Activated T-cell treated with anti-CD3 and anti-CD28 coated beads, Interleukin-2, amount 50 U/mL, for 72 hours (primary cell): ENCODE results near the gene MREG. TPM values are rescaled to one million over a fixed set of nuclear protein-coding genes. Genes with fewer than 3 reads are reported as not detected.
"Not testable (repeated sequence)": the region's sequence is repeated elsewhere in the genome, so short reads cannot be mapped to it uniquely, and the experiment has no call there.

Source experiments
- ATAC-seq, 2 donors: fragments of 150-1000 bp; cut with Tn5 transposase; replicated peaks in 1 of 2; 2 replicates each; pipeline ENCODE4 v1.10.0; 2021; ENCODE audit warnings: moderate library complexity in 2 of 2, mild to moderate bottlenecking in 1 of 2
- DNase-seq, 2 donors: peaks; one replicate each; pipeline ENCODE4 v3.0.0; 2021 to 2022; ENCODE audit warnings: mixed read lengths in 1 of 2
- H3K27ac Mint-ChIP-seq: one replicate; pipeline ENCODE4 v1.8.0; 2022; ENCODE audit warnings: mild to moderate bottlenecking, moderate library complexity, mixed read lengths
- H3K27me3 Mint-ChIP-seq: one replicate; pipeline ENCODE4 v1.8.0; 2022; ENCODE audit warnings: low read depth, mixed read lengths
- H3K36me3 Mint-ChIP-seq, 2 donors: one replicate each; pipeline ENCODE4 v1.8.0; 2022; ENCODE audit warnings: mixed read lengths in 2 of 2, mild to moderate bottlenecking in 1 of 2; ENCODE audit not compliant: insufficient read depth in 2 of 2
- H3K4me1 Mint-ChIP-seq: one replicate; pipeline ENCODE4 v1.8.0; 2022; ENCODE audit warnings: low read depth, mixed read lengths
- H3K4me3 Mint-ChIP-seq, 2 donors: one replicate each; pipeline ENCODE4 v1.8.0; 2022; ENCODE audit warnings: mild to moderate bottlenecking in 2 of 2, mixed read lengths in 2 of 2, moderate library complexity in 2 of 2
- H3K9me3 Mint-ChIP-seq, 2 donors: one replicate each; pipeline ENCODE4 v1.8.0; 2022; ENCODE audit warnings: mixed read lengths in 2 of 2
- total RNA-seq, 2 donors: library from RNA; stranded (reverse); gene quantifications; one replicate each; pipeline ENCODE4 v1.2.3, GENCODE V29; 2022

Gene MREG
- total RNA-seq, 2 donors from 2014 or later = 9.0 to 10.8 TPM

- H3K9me3 Mint-ChIP-seq = no peaks in the 10 kb centered on the region
- DNase-seq (no peak), ATAC-seq (no peak)
- H3K36me3 Mint-ChIP-seq = peaks cover 0 to 2% of the 10 kb centered on the region in 2 donors
- H3K27me3 Mint-ChIP-seq = no peaks in the 10 kb centered on the region
- no peak overlapping the region for H3K27ac Mint-ChIP-seq
- H3K4me1 Mint-ChIP-seq = peaks cover 42% of the 10 kb centered on the region
- no peak overlapping the region for H3K4me3 Mint-ChIP-seq
Measured at GRCh38 chr2:216001216-216002100, 11.9 kb downstream of the MREG start.

GRCh38 chr2:215998636-215999035 lies 14.7 kb downstream of the MREG start:
- no peak overlapping the region for H3K27ac Mint-ChIP-seq
- no peaks in the 10 kb centered on the region for H3K27me3 Mint-ChIP-seq
- DNase-seq (no peak), ATAC-seq (no peak)
- no peaks in the 10 kb centered on the region for H3K9me3 Mint-ChIP-seq
- no peak overlapping the region for H3K4me3 Mint-ChIP-seq
- peaks cover 13% of the 10 kb centered on the region for H3K4me1 Mint-ChIP-seq
- peaks cover 4 to 11% of the 10 kb centered on the region in 2 donors for H3K36me3 Mint-ChIP-seq

GRCh38 chr2:215997219-215997618 lies 16.1 kb downstream of the MREG start:
- no peaks in the 10 kb centered on the region for H3K27me3 Mint-ChIP-seq
- peaks cover 5 to 22% of the 10 kb centered on the region in 2 donors for H3K36me3 Mint-ChIP-seq
- no peak for ATAC-seq
- H3K4me1 Mint-ChIP-seq = peaks cover 1% of the 10 kb centered on the region
- H3K4me3 Mint-ChIP-seq = no peak overlapping the region
- no peak overlapping the region for H3K27ac Mint-ChIP-seq
- DNase-seq = no peak
- H3K9me3 Mint-ChIP-seq = no peaks in the 10 kb centered on the region

GRCh38 chr2:215994911-215995310 lies 18.4 kb downstream of the MREG start:
- H3K9me3 Mint-ChIP-seq = peaks cover 6 to 8% of the 10 kb centered on the region in 2 donors
- ATAC-seq = no peak
- peaks cover 19 to 43% of the 10 kb centered on the region in 2 donors for H3K36me3 Mint-ChIP-seq

GRCh38 chr2:215988556-215989207 lies 24.7 kb downstream of the MREG start:
- H3K27me3 Mint-ChIP-seq, DNase-seq, H3K4me1 Mint-ChIP-seq, ATAC-seq, H3K27ac Mint-ChIP-seq, H3K4me3 Mint-ChIP-seq: not testable (repeated sequence)
- H3K36me3 Mint-ChIP-seq = peaks cover 39 to 58% of the 10 kb centered on the region in 2 donors
- peaks cover 10 to 14% of the 10 kb centered on the region in 2 donors for H3K9me3 Mint-ChIP-seq

More at GRCh38 chr2:215994911-215995310, 18.4 kb downstream of the MREG start:
- Mint-ChIP-seq H3K27me3 (no peaks in the 10 kb centered on the region), H3K4me3 (no peak overlapping the region), H3K4me1 (no peaks in the 10 kb centered on the region), H3K27ac (no peak overlapping the region)
- no peak for DNase-seq

GRCh38 chr2:215985257-215985656 lies 28.1 kb downstream of the MREG start:
- ATAC-seq = no peak
- Mint-ChIP-seq H3K27me3 (no peaks in the 10 kb centered on the region), H3K36me3 (peaks cover 26 to 28% of the 10 kb centered on the region in 2 donors), H3K27ac (no peak overlapping the region), H3K4me3 (no peak overlapping the region), H3K9me3 (peaks cover 4 to 6% of the 10 kb centered on the region in 2 donors), H3K4me1 (peaks cover 14% of the 10 kb centered on the region)
- no peak for DNase-seq

- H3K27ac Mint-ChIP-seq = no peak overlapping the region
- H3K9me3 Mint-ChIP-seq = peaks cover 4 to 6% of the 10 kb centered on the region in 2 donors
- no peak for ATAC-seq
- H3K27me3 Mint-ChIP-seq = no peaks in the 10 kb centered on the region
- peaks cover 20% of the 10 kb centered on the region for H3K4me1 Mint-ChIP-seq
- no peak overlapping the region for H3K4me3 Mint-ChIP-seq
- H3K36me3 Mint-ChIP-seq = peaks cover 23 to 25% of the 10 kb centered on the region in 2 donors
- DNase-seq = no peak
Measured at GRCh38 chr2:215984661-215985060, 28.7 kb downstream of the MREG start.

GRCh38 chr2:215983581-215984351 lies 29.6 kb downstream of the MREG start:
- H3K27me3 Mint-ChIP-seq = no peaks in the 10 kb centered on the region
- peaks cover 18 to 20% of the 10 kb centered on the region in 2 donors for H3K36me3 Mint-ChIP-seq
- ATAC-seq (no peak), DNase-seq (no peak)
- no peak overlapping the region for H3K27ac Mint-ChIP-seq
- peaks cover 4 to 6% of the 10 kb centered on the region in 2 donors for H3K9me3 Mint-ChIP-seq
- H3K4me1 Mint-ChIP-seq = peaks cover 27% of the 10 kb centered on the region
- no peak overlapping the region for H3K4me3 Mint-ChIP-seq

GRCh38 chr2:215982465-215982875 lies 30.9 kb downstream of the MREG start:
- Mint-ChIP-seq H3K36me3 (peaks cover 16 to 20% of the 10 kb centered on the region in 2 donors), H3K4me1 (peaks cover 40% of the 10 kb centered on the region), H3K27me3 (no peaks in the 10 kb centered on the region), H3K4me3 (no peak overlapping the region), H3K9me3 (peaks cover 4 to 6% of the 10 kb centered on the region in 2 donors), H3K27ac (peak overlapping the region; percentile 54)
- peak; percentile 93 to 94 for ATAC-seq
- peak; percentile 53 to 66 for DNase-seq

- Mint-ChIP-seq H3K4me3 (no peak overlapping the region), H3K27ac (no peak overlapping the region), H3K36me3 (peaks cover 11 to 15% of the 10 kb centered on the region in 2 donors), H3K4me1 (peaks cover 43% of the 10 kb centered on the region), H3K9me3 (peaks cover 3 to 4% of the 10 kb centered on the region in 2 donors), H3K27me3 (no peaks in the 10 kb centered on the region)
- DNase-seq (no peak), ATAC-seq (no peak)
Measured at GRCh38 chr2:215981115-215981514, 32.2 kb downstream of the MREG start.

- Mint-ChIP-seq H3K36me3 (peaks cover 9% of the 10 kb centered on the region in 2 donors), H3K27ac (peak overlapping the region; percentile 20), H3K9me3 (peaks cover 2 to 4% of the 10 kb centered on the region in 2 donors), H3K4me3 (peak overlapping the region in 1 of 2 donors; percentile 53), H3K27me3 (no peaks in the 10 kb centered on the region), H3K4me1 (peaks cover 43% of the 10 kb centered on the region)
- peak; percentile 77 to 78 for ATAC-seq
- no peak for DNase-seq
Measured at GRCh38 chr2:215979620-215980019, 33.7 kb downstream of the MREG start.

GRCh38 chr2:215974700-215975429 lies 38.5 kb downstream of the MREG start:
- DNase-seq (no peak), ATAC-seq (no peak)
- Mint-ChIP-seq H3K4me3 (no peak overlapping the region), H3K9me3 (peaks cover 0 to 2% of the 10 kb centered on the region in 2 donors), H3K36me3 (peaks cover 9 to 10% of the 10 kb centered on the region in 2 donors), H3K27me3 (no peaks in the 10 kb centered on the region), H3K4me1 (peaks cover 44% of the 10 kb centered on the region), H3K27ac (no peak overlapping the region)
